ENCODE data around the gene SCGB1C1.

GRCh38 chr11:203056-203944 lies 10.4 kb downstream of the SCGB1C1 start:
- no peak for TF ChIP-seq POLR2AphosphoS5 (IDR thresholded peaks at IDR 0.05; ENCODE audit: low read depth, low read length)
- TF ChIP-seq TCF12 (IDR thresholded peaks at IDR 0.05; ENCODE audit: low read depth, low read length), result no peak
- no peak for TF ChIP-seq POLR2A (IDR thresholded peaks at IDR 0.05; ENCODE audit: control extremely low read depth in 1 of 2, low read depth in 2 of 2, low read length in 2 of 2)
- no peak for TF ChIP-seq CTCF (IDR thresholded peaks at IDR 0.05; ENCODE audit: control extremely low read depth in 1 of 3, insufficient read depth in 1 of 3, low read depth in 1 of 3, low read length in 3 of 3)
- no peak for TF ChIP-seq CREB1 (IDR thresholded peaks at IDR 0.05)
- no peak for TF ChIP-seq JUN (IDR thresholded peaks at IDR 0.05; ENCODE audit: low read depth, low read length)
- TF ChIP-seq TEAD4 (IDR thresholded peaks at IDR 0.05; ENCODE audit: low read depth, low read length), result no peak

Data from H1 (cell line).